Posterior cingulate gyrus (tissue), 11 donors: ENCODE results near the gene ORC5.
"Not testable (repeated sequence)": the region's sequence is repeated elsewhere in the genome, so short reads cannot be mapped to it uniquely, and the experiment has no call there.

ENCODE experiments used
- DNase-seq, 10 donors: peaks; one replicate each; pipeline versions ENCODE4 v3.0.0 to v3.0.0-alpha.2; 2020 to 2021; ENCODE audit warnings: mixed read lengths in 3 of 10
- intact Hi-C: fragments of 100-400 bp; cut with DNase I; formaldehyde crosslinking; loops from one replicate; pipeline ENCODE4 v1.15.1; 2023

The ORC5 gene

GRCh38 chr7:104207731-104208420 lies at the start of gene ORC5:
ORC5 (minus strand) TSS chr7:104208013; CDS start chr7:104207904, 109 bp downstream.
- peak; percentile 58 to 96 (median 74) for DNase-seq
- intact Hi-C loops, result no loop called here

- DNase-seq, result no peak
Observed at GRCh38 chr7:104255616-104256015, 47.8 kb upstream of the ORC5 start.

GRCh38 chr7:104255194-104255593 lies 47.4 kb upstream of the ORC5 start:
- DNase-seq, result no peak
- intact Hi-C loops, result no loop called here

More at GRCh38 chr7:104255616-104256015, 47.8 kb upstream of the ORC5 start:
- intact Hi-C loops, result no loop called here

- intact Hi-C loops, result no loop called here
- DNase-seq, result no peak
Observed at GRCh38 chr7:104254696-104255095, 46.9 kb upstream of the ORC5 start.

GRCh38 chr7:104252409-104253134 lies 44.8 kb upstream of the ORC5 start:
- intact Hi-C loops, result no loop called here
- no peak for DNase-seq

GRCh38 chr7:104242638-104243037 lies 34.8 kb upstream of the ORC5 start:
- intact Hi-C loops, result no loop called here
- no peak for DNase-seq

GRCh38 chr7:104241538-104242209 lies 33.9 kb upstream of the ORC5 start:
- intact Hi-C loops, result no loop called here

GRCh38 chr7:104241135-104241534 lies 33.3 kb upstream of the ORC5 start:
- intact Hi-C loops, result no loop called here
- DNase-seq, result no peak

More at GRCh38 chr7:104241538-104242209, 33.9 kb upstream of the ORC5 start:
- no peak for DNase-seq

GRCh38 chr7:104240401-104240800 lies 32.6 kb upstream of the ORC5 start:
- DNase-seq, result peak in 2 of 10 donors; percentile 57 to 78
- intact Hi-C loops, result no loop called here

- intact Hi-C loops, result loop anchor here (5.0 kb wide), 2 partner anchors 32 to 612 kb away; no protein-coding TSS in a partner anchor
- not testable (repeated sequence) for DNase-seq
Observed at GRCh38 chr7:104234990-104235389, 27.2 kb upstream of the ORC5 start.

GRCh38 chr7:104231054-104232046 lies 23.5 kb upstream of the ORC5 start:
- intact Hi-C loops, result loop anchor here (2.0 to 5.0 kb wide), 3 partner anchors 36 to 687 kb away; no protein-coding TSS in a partner anchor
- DNase-seq, result peak in 8 of 10 donors; percentile 35 to 90 (median 44)

- intact Hi-C loops, result loop anchor here (2.0 to 5.0 kb wide), 3 partner anchors 37 to 688 kb away; no protein-coding TSS in a partner anchor
- DNase-seq, result no peak
Observed at GRCh38 chr7:104230606-104231005, 22.8 kb upstream of the ORC5 start.

GRCh38 chr7:104228442-104228841 lies 20.6 kb upstream of the ORC5 start:
- DNase-seq, result no peak
- intact Hi-C loops, result no loop called here

- no peak for DNase-seq
- intact Hi-C loops, result no loop called here
Observed at GRCh38 chr7:104225451-104225850, 17.6 kb upstream of the ORC5 start.

GRCh38 chr7:104217620-104218019 lies 9.8 kb upstream of the ORC5 start:
- intact Hi-C loops, result no loop called here
- DNase-seq, result no peak

GRCh38 chr7:104209063-104209462 lies 1.2 kb upstream of the ORC5 start:
- intact Hi-C loops, result no loop called here
- DNase-seq, result no peak

GRCh38 chr7:104208421-104208780 lies 588 bp upstream of the ORC5 start:
- intact Hi-C loops, result no loop called here
- no peak for DNase-seq

GRCh38 chr7:104207348-104207730 lies 474 bp downstream of the ORC5 start:
- DNase-seq, result no peak
- intact Hi-C loops, result no loop called here

GRCh38 chr7:104206841-104207240 lies 972 bp downstream of the ORC5 start:
- no peak for DNase-seq
- intact Hi-C loops, result no loop called here

GRCh38 chr7:104198673-104199278 lies 9.0 kb downstream of the ORC5 start:
- no peak for DNase-seq
- intact Hi-C loops, result no loop called here
